HG02759 (cell line): Measurements from ENCODE around the gene CYB5RL.
"Not testable (repeated sequence)": the region's sequence is repeated elsewhere in the genome, so short reads cannot be mapped to it uniquely, and the experiment has no call there.

ENCODE experiments used
- ATAC-seq: cut with Tn5 transposase; IDR thresholded peaks from one replicate; pipeline ENCODE4 v1.9.1; 2021; ENCODE audit warnings: mild to moderate bottlenecking, moderate library complexity; ENCODE audit not compliant: unreplicated experiment

The CYB5RL gene

DNA sequence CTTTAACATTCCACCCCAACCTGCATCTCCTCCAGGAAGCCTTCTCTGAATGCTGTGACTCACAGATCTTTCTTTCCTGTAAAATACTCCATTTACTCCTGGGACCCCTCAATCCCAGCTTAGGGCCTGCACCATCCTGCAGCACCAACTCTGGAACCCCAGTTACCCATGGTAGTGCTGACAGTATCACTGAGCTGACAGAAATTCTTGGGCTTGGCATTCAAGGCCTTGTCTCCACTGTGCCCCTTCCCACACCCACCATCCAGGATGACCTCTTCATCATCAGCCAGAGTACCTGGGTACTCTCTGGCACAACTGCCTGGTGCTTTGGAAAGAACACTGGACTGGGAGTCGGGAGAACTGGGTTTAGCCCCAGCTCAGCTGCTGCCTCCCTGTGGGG lies 8.3 kb downstream of the CYB5RL start:
- ATAC-seq, result no peak

DNA sequence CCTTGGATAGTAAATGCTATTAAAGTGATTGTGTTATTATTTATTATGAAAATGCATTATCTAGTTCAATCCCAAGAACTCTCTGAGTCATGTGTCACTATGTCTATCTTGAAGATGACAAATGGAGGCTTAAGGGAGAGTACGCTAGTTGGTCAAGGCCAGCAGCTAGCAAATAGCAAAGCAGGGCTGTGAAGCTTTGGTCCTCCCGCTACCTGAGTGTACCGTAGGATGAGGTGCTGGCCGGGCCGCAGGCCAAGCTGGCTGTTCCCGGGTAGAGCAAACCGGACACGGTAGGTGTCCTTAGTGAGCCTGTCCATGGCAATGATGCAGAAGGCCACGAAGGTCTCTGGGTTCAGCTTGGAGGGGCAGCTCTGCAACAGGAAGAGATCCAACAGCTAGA lies 9.3 kb downstream of the CYB5RL start:
- no peak for ATAC-seq

DNA sequence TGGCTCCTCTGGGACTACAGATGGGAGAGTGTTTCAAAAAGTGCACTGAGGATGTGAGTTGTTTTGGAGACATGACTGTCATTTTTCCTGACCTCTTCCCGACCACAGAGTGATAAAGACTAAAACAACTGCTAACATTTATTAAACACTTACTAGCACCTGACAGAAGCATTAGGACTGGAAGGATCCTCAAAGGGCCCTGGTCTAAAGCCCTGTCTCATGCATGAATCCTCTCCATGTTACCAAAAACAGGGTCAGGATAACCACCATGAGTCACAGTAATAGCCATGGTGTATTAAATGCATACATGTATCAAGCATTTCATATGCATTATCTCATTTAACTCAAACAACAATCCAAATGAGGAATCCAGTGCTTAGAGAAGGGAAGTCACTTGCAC lies 11.5 kb downstream of the CYB5RL start:
- ATAC-seq, result no peak

DNA sequence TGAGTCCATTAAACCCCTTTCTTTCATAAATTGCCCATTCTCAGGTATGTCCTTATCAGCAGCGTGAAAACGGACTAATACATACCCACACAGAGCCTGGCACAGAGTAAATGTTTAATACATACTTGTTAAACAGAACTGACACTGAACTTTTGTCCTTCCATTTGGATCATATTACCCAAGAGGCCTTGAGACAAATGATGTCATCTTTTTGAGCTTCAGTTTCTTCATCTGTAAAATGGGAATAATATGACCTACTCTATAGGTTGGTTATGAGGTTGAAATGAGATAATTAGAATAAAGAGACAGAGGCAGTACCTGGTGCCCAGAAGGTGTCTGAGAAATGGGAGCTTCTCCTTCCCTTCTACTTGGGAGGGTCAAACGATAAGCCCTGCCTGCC lies 13.8 kb downstream of the CYB5RL start:
- no peak for ATAC-seq

DNA sequence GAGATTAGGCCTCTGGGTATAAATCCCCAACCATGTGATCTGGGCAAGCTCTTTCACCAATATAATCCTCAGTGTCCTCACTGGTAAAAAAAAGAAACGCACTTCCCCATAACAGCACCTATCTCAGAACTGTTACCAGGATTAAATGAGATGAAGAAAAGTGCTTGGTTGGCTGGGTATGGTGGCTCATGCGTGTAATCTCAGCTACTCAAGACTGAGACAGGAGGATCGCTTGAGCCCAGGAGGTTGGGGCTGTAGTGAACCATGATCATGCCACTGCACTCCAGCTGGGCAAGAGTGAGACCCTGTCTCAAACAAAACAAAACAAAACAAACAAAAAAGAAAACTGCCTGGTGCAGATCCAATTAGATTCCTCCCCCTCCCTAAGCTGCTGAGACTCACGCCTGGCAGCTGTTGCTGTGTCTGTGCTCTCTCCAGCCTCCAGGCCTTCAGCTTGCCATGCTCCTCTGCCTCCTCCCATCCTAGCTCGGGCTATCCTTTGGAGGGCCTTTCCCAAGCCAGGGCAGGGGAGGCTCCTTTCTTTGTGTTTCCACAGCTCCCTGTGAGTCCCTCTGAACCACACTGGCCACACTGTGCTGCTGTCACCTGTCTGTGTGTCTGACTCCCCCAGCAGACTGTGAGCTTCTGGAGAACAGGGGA lies 19.0 kb downstream of the CYB5RL start:
- ATAC-seq, result no peak

DNA sequence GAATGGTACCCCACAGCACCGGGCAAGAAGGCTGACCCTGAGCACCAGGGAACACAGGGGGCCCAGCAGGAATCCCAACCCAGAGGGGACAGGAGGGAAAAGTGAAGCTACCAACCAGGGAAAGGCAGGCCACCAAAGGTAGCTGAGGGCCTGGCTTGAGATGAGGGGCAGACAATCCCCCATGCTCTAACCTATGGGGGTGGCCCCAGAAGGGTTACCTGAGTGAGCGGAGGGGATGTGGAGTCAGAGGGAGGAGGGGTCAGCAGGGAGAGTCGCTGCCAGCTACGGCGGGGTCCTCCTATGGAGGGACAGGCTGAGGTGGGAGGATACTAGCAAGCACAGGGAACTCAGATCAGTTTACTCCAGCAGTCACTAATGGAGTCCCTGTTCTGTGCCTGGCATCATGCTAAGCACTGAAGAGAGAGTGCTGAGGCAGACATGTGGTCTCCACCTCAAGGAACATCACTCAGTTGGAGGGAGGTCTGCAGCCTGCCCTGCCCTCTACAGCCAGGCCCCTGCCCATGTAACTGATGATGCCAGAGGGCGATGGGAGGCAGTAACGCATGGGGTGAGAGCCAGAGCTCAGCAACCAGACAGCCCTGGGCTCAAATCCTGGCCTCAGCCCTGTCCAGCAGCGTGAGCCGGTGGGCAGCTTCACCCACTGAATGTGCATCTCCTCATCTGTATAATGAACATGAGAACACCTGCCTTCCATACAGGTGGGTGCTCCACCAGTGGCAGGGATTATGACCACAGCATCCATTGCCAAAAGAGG lies 21.3 kb downstream of the CYB5RL start:
- no peak for ATAC-seq

DNA sequence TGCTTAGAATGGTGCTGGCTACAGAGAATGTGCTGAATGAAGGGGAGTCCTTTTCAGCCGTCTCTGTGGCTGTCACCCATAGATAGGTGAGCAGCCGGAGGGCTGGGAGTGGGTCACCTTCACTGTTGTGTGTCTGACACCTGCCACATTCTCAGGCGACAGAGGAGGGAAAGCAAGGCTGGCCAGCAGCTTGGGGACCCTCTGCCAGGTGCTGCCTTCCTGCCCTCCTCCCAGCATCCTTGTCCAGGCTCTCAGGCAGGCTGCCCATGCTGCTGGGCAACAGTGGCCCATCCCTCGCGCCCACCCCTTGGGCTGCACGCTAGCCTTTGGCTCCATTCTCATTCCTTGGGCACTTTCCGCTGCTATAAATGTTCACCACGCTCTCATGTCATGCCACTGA lies 22.1 kb downstream of the CYB5RL start:
- no peak for ATAC-seq

DNA sequence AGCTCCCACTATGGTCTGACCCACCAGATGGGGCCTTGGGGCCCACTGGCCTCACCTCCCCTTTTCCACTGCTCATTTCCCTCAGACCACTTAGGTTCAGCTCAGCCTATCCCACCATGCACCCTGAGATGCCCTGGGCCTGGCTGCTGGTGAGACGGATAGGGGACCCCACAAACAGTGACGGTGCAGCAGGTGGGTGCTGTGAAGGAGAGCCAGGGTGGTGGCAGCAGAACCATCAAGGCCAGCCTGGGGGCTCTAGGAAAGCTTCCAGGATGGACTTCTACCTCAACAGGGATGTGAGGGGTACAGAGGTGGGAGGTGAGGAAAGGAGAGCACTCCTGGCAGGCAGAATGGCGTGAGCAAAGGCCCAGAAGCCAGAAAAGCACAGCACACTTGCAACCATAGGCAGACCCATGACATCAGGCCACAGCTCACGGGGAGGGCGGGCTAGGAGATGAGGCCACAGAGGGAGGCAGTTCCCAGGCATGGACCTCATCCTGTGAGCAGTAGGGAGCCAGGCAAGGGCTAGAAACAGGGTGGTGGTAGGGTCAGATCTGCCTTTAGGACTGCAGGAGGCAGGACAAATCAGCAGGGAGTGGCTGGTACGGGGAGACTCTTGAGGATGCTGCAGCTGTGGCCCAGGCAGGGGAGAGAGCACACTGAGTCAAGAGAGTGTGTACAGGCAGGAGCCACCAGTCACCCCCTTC lies 23.1 kb downstream of the CYB5RL start:
- ATAC-seq, result no peak

DNA sequence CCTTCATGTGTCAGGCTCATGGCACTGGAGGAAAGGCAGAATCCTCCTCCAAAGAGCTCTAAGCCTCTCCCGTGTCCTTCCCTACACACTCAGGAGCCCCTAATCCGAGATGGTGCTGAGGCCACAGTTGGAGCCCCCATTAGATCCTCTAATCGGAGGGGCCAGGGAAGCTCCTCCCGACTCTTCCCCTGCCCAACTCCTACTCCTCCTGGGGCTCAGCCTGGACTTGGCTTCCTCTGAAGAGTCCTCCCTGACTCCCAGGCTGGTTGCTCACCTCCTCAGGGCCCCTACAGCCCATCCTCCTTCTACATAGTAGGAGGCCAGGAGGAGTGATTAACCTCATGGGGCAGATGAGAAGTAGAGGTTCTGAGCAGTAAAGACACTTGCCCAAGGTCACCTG lies 25.7 kb downstream of the CYB5RL start:
- ATAC-seq, result no peak

DNA sequence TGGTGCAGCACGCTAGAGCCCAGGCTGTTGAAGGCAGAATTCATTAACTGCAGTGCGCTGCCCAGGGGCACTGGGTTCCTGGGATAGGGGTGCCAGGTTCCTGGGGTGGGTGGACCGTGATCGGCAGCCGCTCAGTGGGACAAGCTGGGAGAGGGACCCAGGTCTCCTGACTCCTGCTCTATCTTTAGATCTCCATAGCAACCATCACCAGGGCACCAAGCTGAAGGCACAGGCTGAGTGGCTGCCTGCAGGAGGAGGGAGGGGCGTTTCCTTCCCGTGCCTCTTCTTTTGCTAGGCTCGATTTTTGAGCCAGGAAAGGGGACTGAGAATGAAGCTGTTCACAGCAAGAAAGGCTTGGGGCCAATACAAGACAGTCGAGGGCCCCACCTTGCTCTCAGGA lies 26.1 kb downstream of the CYB5RL start:
- no peak for ATAC-seq

DNA sequence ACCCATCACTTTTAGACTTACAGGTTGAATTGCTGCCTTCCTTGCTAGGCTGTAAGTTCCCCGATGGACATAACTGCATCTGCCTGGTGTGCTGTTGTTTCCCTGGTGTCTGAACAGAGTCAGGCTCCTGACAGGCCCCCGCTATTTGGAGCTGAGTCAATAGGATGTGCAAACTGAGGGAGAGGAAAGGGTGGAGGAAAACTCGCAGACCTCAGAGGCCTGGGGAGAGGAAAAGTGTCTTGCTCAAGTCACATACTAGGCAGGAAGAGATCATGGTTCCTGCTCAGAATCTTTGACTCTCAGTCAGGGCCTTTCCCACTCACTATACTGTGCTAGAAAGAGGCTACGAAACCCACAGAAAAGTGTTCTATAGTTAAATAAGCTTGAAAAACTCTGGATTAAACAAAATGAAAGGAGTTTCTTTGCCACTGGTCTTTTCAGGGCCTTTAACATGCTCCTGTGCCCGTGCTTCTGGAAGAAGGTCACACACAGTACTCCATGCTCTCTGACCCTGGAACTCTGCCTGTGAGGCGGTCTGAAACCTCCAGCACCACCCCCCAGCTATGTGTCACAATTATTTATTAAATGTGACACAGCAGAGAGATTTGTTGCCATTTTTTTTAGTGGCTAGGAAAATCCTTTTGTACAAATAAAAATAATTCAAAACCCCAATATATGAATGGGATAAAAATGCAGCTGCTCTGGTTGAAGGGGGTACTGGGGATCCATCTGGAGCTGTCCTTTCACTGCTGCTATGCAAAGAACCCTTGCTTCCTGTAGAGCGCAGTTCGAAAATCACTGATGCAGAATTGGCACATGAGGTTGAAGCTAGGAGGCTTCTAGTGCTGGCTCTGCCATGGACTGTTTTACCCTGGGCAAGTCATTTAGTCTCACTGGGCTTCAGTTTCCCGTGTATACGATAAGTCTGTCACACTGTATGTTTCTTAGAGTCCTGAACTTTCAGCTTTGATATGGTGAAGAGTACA lies 26.9 kb downstream of the CYB5RL start:
- no peak for ATAC-seq

DNA sequence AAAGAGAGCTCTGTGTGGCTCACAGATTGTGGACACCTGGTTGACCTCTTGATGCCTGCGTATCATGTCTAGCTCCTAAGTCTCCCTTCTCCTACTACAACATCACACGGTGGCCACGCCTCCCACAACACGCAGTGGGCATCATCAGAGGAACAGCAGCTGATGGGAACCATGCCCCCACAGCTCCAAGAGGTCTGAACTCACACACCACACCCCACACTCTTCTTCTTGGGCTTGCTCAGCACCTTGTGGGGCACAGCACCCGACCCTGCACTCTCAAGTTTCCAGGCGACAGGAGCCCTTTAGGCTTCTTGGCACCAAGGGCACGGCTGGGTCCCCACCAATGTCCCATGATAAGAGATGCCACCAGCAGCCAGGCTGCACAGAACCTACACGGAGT lies 28.2 kb downstream of the CYB5RL start:
- ATAC-seq, result no peak

DNA sequence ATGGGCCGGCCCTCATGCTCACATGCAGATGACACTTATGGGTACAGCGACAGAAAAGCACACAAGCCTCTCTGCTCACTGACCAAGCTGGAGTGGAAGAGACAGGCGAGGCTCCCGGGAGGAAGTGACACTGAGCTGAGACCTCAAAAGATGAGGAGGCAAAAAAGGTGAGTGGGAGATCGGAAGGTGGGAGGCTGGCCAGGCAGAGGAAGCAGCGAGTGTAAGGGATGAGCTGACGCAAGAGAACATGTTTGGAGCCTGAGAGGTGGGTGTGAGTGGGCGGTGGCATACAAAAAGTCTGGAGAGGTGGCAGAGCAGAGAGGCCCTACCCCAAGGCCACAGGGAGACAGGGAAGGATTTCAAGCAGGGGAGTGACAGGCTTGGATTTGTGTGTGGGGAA lies 28.8 kb downstream of the CYB5RL start:
- ATAC-seq, result no peak

DNA sequence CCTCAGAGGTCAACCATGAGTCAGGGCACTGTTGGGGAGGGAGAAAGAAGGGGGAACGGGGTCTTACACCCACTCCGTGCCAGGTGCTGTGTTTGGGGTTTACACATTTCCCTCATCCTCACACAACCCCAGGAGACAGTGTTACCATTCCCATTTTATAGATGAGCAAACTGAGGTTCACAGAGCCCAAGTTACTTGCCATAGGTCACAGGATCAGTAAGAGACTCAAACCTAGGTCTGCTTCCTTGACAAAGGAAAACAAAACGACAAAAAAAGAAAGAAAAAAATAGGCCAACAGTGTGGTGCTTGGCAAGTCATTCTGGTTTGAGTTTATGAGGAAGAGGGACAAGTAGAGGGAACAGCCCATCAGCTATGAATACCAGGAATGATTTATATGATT lies 30.8 kb downstream of the CYB5RL start:
- ATAC-seq, result no peak

DNA sequence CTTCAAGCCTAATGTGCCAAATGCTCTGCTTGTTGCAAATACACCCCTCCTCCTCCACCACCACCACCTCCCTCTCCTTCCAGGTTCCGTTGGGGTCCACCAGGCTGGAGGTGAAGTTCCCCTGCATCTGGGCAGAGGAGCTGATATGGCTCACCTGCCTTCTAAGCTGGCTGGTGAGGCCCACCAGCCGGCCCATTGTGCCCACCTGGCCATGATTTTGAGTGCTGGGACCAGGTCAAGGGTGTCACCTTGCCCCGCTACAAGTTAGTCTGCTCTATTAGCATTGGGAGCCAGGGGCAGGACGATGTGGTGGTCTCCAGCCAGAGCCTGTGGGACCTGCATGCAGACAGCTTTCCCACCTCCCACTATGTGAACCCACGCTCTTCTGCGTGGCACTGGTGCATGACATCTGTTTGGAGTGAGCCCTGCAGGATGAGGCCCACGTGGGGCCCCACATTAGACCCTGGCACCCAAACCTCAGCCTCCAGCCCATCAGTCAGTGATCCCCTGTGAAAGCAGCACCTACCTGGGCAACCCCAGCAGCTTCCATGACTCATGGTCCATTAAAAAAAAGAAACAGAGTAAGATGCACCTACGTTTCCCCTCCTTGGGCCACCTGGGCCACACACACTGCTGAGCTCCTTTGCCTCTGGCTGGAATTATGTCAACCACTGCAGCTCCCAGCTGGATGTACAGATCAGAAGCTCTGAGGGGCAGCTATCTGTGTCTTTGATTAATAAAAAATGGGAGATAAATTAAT lies 31.4 kb downstream of the CYB5RL start:
- ATAC-seq, result no peak

DNA sequence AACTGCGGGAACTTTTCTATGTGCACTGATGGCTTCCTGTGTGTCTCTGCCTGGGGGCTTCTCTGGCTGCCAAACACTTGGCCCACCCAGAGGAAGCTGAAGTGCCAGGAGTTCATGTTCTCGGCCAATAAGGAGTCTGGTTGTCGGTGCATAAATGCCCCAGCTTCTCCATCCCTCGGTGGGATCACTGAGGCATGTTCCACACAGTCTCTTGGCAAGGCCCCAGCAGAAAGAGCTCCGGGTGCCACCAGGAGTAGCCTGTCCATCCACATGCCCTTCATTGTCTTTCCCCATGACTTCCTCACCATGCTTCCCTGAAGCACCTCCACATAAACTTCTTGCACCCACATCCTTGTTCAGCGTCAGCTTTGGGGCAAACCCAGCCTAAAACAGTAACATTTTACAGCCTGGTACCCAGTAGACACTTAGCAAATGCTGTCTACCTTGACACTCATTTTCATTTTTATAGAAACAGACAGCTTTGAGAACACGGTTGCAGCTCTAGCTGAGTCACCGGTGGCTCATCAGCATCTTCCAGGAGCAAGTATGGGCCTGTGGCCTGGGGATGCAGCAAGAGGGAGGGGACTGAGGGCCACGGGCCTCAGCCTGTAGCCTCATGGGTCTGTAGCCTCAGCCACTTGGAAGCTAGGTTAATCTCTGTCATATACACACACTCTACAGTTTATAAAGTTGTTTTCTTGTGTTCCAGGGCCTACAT lies 32.2 kb downstream of the CYB5RL start:
- ATAC-seq, result no peak

DNA sequence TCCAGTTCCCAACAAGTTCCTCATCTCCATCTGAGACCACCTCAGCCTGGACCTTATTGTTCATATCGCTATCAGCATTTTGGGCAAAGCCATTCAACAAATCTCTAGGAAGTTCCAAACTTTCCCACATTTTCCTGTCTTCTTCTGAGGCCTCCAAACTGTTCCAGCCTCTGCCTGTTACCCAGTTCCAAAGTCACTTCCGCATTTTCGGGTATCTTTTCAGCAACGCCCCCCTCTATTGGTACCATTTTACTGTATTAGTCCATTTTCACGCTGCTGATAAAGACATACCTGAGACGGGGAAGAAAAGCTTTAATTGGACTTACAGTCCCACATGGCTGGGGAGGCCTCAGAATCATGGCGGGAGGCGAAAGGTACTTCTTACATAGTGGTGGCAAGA lies 33.5 kb downstream of the CYB5RL start:
- ATAC-seq, result not testable (repeated sequence)

DNA sequence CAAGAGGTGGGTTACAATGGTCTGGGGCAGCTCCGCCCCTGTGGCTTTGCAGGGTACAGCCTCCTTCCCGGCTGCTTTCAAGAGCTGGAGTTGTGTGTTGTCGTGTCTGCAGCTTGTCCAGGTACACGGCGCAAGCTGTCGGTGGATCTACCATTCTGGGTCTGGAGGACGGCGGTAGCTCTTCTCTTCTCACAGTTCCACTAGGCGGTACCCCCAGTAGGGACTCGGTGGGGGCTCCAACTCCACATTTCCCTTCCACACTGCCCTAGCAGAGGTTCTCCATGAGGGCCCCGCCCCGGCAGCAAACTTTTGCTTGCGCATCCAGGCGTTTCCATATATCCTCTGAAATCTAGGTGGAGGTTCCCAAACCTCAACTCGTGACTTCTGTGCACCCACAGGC lies 34.7 kb downstream of the CYB5RL start:
- no peak for ATAC-seq

DNA sequence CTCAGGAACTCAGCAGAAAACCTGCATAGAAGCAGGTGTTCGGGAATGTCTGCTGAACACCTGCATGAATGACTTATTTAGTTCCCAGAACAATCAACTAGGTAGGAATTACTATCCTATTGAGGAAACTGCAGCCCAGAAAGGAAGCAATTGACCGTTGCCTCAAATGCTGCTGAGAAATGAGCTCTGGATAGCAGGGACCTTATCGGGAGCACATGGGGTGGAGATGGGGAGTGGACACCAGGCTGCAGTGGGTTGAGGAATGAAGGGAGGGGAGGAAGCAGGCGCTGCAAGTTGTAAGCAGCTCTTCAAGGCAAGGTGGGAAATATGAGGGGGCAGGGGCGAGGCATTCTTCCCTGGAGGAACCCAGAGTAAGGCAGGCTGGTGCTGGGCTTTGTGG lies 36.3 kb downstream of the CYB5RL start:
- no peak for ATAC-seq

DNA sequence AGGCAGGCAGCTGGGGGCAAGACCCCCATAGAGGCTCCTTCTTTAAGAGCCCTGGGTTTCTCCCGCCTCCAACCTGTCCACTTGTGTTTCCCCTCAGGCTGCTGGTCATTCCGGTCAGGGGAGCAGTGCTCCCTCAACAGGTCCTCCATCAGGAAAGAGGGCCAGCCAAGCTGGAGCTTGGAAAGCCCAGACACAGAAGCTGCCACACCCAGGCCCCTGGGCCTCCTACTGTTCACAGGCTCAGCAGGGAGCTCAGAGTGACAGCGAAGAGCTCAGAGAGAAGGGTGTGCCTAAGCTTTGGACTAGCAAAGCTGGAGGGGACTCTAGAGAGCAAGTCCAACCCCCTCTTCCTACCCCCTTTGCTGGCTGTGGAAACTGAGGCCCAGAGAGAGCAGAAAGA lies 36.8 kb downstream of the CYB5RL start:
- no peak for ATAC-seq
